SH-SY5Y (cell line): ENCODE results near the gene PMAIP1.

Experiments
- GATA2 ChIP-seq: IDR thresholded peaks from 2 replicates; pipeline ENCODE4 v1.6.1; 2011; ENCODE audit warnings: mild to moderate bottlenecking, low read depth, low read length
- GATA3 ChIP-seq: IDR thresholded peaks from 2 replicates; pipeline ENCODE4 v1.6.1; 2011; ENCODE audit warnings: low read depth, mild to moderate bottlenecking, low read length, moderate library complexity

DNA sequence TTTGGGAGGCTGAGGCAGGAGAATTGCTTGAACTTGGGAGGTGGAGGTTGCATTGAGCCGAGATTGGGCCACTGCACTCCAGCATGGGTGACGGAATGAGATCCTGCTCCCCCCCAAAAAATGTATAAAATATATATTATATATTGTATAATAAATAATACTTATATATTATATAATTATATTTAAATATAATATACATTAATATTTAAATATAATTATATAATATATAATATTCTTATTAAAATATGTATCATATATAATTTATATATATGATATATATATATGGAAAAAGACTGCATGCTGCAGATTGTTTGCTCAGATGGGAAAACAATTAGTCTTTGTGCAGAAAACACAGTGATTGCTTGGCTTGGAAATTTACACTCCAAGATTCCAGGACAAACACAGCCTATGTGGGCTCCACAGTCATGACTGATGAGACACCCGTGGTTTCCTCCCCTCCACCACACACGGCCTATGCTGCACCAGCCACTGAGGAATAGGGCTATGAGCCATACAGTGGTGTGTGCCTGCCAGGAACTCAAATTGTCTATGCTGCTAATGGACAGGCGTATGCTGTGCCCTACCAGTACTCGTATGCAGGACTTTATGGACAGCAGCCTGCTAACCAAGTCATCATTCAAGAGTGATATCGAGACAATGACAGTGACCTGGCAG, 30.0 kb downstream of the PMAIP1 start:
- TF ChIP-seq GATA2 (no peak), GATA3 (no peak)
